Ishikawa (cell line): ENCODE data around the gene HOXB5.

Source experiments
- EP300 ChIP-seq: IDR thresholded peaks from 2 replicates; pipeline ENCODE4 v1.6.1; 2012; ENCODE audit warnings: borderline replicate concordance
- YY1 ChIP-seq: IDR thresholded peaks from 2 replicates; pipeline ENCODE4 v1.6.1; 2012; ENCODE audit warnings: low read depth
- ZBTB7A ChIP-seq: IDR thresholded peaks from 2 replicates; pipeline ENCODE4 v1.6.1; 2012; ENCODE audit warnings: low read depth

- no peak for TF ChIP-seq YY1
- no peak for TF ChIP-seq EP300
- no peak for TF ChIP-seq ZBTB7A
Measured at GRCh38 chr17:48543107-48543853, 50.3 kb downstream of the HOXB5 start.
